Measurements from ENCODE around the gene OGDHL.

Gene OGDHL

DNA sequence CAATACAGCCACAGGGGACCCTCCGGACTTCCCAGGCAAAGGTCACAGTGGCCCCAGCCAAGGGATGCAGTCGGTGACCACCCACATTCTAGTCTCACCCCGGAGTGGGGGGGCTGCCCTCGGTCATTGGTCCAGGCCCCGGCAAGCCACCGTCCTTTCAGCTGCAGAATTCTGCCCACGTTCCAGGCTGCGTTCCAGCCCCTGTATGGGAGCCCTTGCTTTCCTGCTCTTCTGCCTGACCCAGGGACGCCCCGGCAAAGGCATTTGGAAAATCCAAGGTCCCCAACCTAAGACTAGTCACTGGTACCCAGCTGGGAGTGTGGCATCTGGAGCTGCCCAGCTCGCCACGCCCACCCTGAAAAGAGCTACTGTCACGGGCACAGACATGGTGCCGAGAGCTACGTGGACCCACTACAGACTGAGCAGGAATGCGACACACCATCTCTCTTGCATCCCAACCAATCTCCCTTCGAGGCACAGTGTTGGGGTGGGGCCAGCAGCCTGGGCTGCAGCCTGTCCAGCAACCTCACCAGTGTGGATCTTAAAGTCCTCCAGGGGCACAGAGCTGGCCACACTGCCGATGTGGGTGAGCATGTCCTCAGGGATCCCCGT is 18.6 kb downstream of the OGDHL start:
- no peak for DNase-seq (ENCODE audit: low read depth in 1 of 2, low spot score in 1 of 2)
- Histone ChIP-seq H3K27me3 (ENCODE audit: insufficient read depth, poor library complexity, severe bottlenecking) (no peaks in the 10 kb centered on the region), H3K27ac (replicated peaks) (no peak overlapping the region), H3K4me3 (replicated peaks; ENCODE audit: insufficient read depth, low read length) (no peak overlapping the region)
- TF ChIP-seq SPI1 (IDR thresholded peaks at IDR 0.05; ENCODE audit: borderline replicate concordance, low read depth) (no peak), GABPA (IDR thresholded peaks at IDR 0.05; ENCODE audit: low read depth) (no peak), POLR2AphosphoS5 (IDR thresholded peaks at IDR 0.05; ENCODE audit: low read depth) (no peak)
- TF ChIP-seq, protein P1, sequence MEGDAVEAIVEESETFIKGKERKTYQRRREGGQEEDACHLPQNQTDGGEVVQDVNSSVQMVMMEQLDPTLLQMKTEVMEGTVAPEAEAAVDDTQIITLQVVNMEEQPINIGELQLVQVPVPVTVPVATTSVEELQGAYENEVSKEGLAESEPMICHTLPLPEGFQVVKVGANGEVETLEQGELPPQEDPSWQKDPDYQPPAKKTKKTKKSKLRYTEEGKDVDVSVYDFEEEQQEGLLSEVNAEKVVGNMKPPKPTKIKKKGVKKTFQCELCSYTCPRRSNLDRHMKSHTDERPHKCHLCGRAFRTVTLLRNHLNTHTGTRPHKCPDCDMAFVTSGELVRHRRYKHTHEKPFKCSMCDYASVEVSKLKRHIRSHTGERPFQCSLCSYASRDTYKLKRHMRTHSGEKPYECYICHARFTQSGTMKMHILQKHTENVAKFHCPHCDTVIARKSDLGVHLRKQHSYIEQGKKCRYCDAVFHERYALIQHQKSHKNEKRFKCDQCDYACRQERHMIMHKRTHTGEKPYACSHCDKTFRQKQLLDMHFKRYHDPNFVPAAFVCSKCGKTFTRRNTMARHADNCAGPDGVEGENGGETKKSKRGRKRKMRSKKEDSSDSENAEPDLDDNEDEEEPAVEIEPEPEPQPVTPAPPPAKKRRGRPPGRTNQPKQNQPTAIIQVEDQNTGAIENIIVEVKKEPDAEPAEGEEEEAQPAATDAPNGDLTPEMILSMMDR (IDR thresholded peaks at IDR 0.05; ENCODE audit: insufficient read depth, low read length): no peak
- TF ChIP-seq, protein P2, sequence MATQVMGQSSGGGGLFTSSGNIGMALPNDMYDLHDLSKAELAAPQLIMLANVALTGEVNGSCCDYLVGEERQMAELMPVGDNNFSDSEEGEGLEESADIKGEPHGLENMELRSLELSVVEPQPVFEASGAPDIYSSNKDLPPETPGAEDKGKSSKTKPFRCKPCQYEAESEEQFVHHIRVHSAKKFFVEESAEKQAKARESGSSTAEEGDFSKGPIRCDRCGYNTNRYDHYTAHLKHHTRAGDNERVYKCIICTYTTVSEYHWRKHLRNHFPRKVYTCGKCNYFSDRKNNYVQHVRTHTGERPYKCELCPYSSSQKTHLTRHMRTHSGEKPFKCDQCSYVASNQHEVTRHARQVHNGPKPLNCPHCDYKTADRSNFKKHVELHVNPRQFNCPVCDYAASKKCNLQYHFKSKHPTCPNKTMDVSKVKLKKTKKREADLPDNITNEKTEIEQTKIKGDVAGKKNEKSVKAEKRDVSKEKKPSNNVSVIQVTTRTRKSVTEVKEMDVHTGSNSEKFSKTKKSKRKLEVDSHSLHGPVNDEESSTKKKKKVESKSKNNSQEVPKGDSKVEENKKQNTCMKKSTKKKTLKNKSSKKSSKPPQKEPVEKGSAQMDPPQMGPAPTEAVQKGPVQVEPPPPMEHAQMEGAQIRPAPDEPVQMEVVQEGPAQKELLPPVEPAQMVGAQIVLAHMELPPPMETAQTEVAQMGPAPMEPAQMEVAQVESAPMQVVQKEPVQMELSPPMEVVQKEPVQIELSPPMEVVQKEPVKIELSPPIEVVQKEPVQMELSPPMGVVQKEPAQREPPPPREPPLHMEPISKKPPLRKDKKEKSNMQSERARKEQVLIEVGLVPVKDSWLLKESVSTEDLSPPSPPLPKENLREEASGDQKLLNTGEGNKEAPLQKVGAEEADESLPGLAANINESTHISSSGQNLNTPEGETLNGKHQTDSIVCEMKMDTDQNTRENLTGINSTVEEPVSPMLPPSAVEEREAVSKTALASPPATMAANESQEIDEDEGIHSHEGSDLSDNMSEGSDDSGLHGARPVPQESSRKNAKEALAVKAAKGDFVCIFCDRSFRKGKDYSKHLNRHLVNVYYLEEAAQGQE (IDR thresholded peaks at IDR 0.05; ENCODE audit: insufficient replicate concordance, low read depth): no peak

DNA sequence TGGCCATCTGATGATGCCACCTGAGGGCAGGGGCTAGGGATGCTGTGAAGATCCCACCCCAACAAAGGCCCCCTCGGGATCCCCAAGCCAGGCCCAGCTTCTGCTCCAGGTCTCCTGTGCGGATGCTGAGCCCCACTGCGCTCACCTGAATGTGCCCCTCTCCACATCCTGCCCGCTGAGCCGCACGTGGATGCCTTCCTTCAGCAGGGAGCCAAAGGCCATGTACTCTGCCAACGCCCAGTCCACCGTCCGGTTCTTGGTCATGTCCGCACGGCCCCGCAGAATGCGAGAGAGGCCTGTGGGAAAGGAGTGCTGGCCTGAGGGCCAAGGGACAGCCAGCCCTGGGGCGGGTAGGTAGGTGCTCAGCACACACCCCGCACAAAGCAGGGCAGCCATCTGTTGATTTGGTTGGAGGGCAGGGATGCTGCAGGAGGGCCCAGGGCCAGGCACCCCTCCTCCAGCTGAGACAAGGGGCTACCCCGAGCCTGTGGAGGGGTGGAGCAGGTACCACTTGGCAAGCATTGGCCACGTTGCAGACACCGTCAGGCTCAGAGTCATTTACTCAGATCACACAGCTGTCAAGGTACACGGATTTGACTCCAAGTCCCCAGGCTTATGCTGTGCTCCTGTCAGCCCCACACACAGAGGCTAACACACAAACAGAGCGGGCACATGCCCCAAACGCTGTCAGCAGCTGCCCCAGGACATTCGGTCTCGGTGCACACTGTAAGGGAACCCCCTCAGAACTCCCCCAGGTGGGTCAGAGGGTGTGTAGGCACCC is 19.2 kb downstream of the OGDHL start:
- H3K4me3 ChIP-seq (replicated peaks; ENCODE audit: insufficient read depth, low read length): no peak overlapping the region
- no peak for DNase-seq (ENCODE audit: low read depth in 1 of 2, low spot score in 1 of 2)
- TF ChIP-seq SPI1 (IDR thresholded peaks at IDR 0.05; ENCODE audit: borderline replicate concordance, low read depth) (no peak), POLR2AphosphoS5 (IDR thresholded peaks at IDR 0.05; ENCODE audit: low read depth) (no peak), GABPA (IDR thresholded peaks at IDR 0.05; ENCODE audit: low read depth) (no peak)
- TF ChIP-seq, protein P2 (IDR thresholded peaks at IDR 0.05; ENCODE audit: insufficient replicate concordance, low read depth): no peak
- TF ChIP-seq, protein P1 (IDR thresholded peaks at IDR 0.05; ENCODE audit: insufficient read depth, low read length): no peak
- H3K27ac ChIP-seq (replicated peaks): no peak overlapping the region
- no peaks in the 10 kb centered on the region for H3K27me3 ChIP-seq (ENCODE audit: insufficient read depth, poor library complexity, severe bottlenecking)

DNA sequence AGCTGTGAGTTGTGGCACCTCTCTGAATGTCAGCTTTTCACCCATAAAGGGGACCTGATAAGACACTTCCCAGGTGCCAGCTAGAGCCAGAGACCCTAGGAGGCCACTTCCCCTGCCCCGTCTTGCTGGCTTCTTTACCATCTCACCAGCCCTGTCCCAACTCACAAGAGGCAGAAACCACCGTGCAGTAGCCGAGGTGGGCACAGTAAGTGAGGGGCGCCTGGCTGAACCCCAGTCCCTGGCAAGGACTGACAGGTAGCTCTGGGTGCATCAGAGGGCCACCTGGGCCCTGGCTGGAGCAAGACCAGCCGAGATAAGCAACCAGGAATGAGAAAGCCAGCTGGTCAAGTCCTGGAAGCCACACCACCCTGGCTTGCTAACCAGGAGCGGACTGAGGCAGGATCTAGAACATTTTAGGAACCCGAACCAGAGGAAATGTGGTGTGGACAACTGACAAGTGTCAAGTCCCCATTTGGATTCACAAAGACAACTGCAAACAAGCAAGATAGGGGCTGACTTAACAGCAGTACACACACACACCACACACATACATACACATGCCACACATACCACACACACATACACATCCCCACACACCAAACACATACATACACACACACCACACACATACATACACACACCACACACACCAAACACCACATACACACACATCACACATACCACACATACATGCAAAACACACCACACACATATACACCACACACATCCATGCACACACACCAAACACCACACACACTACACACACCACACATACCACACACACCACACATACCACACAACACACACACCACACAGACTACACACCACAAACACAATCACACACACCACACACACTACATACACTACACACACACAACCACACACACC is 20.8 kb downstream of the OGDHL start:
- H3K27ac ChIP-seq (replicated peaks): no peak overlapping the region
- no peak overlapping the region for H3K4me3 ChIP-seq (replicated peaks; ENCODE audit: insufficient read depth, low read length)
- H3K27me3 ChIP-seq (ENCODE audit: insufficient read depth, poor library complexity, severe bottlenecking): no peaks in the 10 kb centered on the region
- DNase-seq (ENCODE audit: low read depth in 1 of 2, low spot score in 1 of 2): no peak
- TF ChIP-seq SPI1 (IDR thresholded peaks at IDR 0.05; ENCODE audit: borderline replicate concordance, low read depth): no peak
- TF ChIP-seq, protein P1 (IDR thresholded peaks at IDR 0.05; ENCODE audit: insufficient read depth, low read length): no peak
- TF ChIP-seq POLR2AphosphoS5 (IDR thresholded peaks at IDR 0.05; ENCODE audit: low read depth): no peak
- TF ChIP-seq, protein P2 (IDR thresholded peaks at IDR 0.05; ENCODE audit: insufficient replicate concordance, low read depth): no peak
- TF ChIP-seq GABPA (IDR thresholded peaks at IDR 0.05; ENCODE audit: low read depth): no peak
